Natural killer cell (primary cell): ENCODE measurements around the gene MAST2. TPM values are rescaled to one million over a fixed set of nuclear protein-coding genes. Genes with fewer than 3 reads are reported as not detected.

Experiments
- ATAC-seq, 3 donors: fragments of 150-1000 bp in 2 of 3; fragments of 200-7000 bp in 1 of 3; cut with Tn5 transposase; 1 replicate in 1 of 3; 2 replicates in 2 of 3; pipeline ENCODE4 v1.10.0; 2021; ENCODE audit warnings: mild to moderate bottlenecking in 2 of 3, moderate library complexity in 2 of 3
- DNase-seq, 2 donors: peaks; one replicate each; pipeline versions ENCODE4 v3.0.0 to v3.0.0-alpha.2; 2013 to 2021; ENCODE audit warnings: mixed read lengths in 1 of 2
- H3K27ac ChIP-seq: one replicate; pipeline ENCODE4 v1.5.1; 2013; ENCODE audit warnings: mild to moderate bottlenecking, low read length
- H3K27me3 ChIP-seq: one replicate; pipeline ENCODE4 v1.6.1; 2013; ENCODE audit warnings: low read length; ENCODE audit not compliant: control insufficient read depth, insufficient read depth
- H3K36me3 ChIP-seq: one replicate; pipeline ENCODE4 v1.6.1; 2013; ENCODE audit warnings: low read length; ENCODE audit not compliant: control insufficient read depth, insufficient read depth
- H3K4me1 ChIP-seq: one replicate; pipeline ENCODE4 v1.6.1; 2013; ENCODE audit warnings: low read length; ENCODE audit not compliant: control insufficient read depth, insufficient read depth
- H3K4me3 ChIP-seq: one replicate; pipeline ENCODE4 v1.5.1; 2013; ENCODE audit warnings: low read length
- H3K9me3 ChIP-seq: one replicate; pipeline ENCODE4 v1.6.1; 2013; ENCODE audit warnings: low read length; ENCODE audit not compliant: control insufficient read depth, insufficient read depth
- H3K27ac Mint-ChIP-seq, 2 donors: one replicate each; pipeline ENCODE4 v1.8.0; 2022; ENCODE audit warnings: mild to moderate bottlenecking in 2 of 2, mixed read lengths in 2 of 2, moderate library complexity in 1 of 2
- H3K27me3 Mint-ChIP-seq, 2 donors: one replicate each; pipeline ENCODE4 v1.8.0; 2022; ENCODE audit warnings: low read depth in 2 of 2, mixed read lengths in 2 of 2
- H3K36me3 Mint-ChIP-seq: one replicate; pipeline ENCODE4 v1.8.0; 2022; ENCODE audit warnings: mixed read lengths
- H3K4me1 Mint-ChIP-seq, 2 donors: one replicate each; pipeline ENCODE4 v1.8.0; 2022; ENCODE audit warnings: mixed read lengths in 2 of 2
- H3K4me3 Mint-ChIP-seq: one replicate; pipeline ENCODE4 v1.8.0; 2022; ENCODE audit warnings: mild to moderate bottlenecking, moderate library complexity, mixed read lengths
- H3K9me3 Mint-ChIP-seq, 2 donors: one replicate each; pipeline ENCODE4 v1.8.0; 2022; ENCODE audit warnings: mixed read lengths in 2 of 2
- CTCF ChIP-seq: fragments of 200-600 bp; IDR thresholded peaks from one replicate; pipeline ENCODE4 v1.8.0; 2022; ENCODE audit warnings: antibody characterized with exemption
- WGBS: methylation state at CpG from one replicate; pipeline ENCODE4 v1.1.7; 2013; ENCODE audit warnings: missing lambda C conversion rate; ENCODE audit not compliant: insufficient coverage; 5-methylcytosine and 5-hydroxymethylcytosine counted together
- intact Hi-C: fragments of 100-400 bp; cut with micrococcal nuclease; formaldehyde crosslinking; loops from one replicate; pipeline ENCODE4 v1.14.2; 2022
- total RNA-seq, 4 donors: library from RNA; stranded (reverse); fragments of 120-200 nt in 1 of 4; gene quantifications; one replicate each; pipeline versions ENCODE4 v1.2.3 to v1.2.4, GENCODE V29; 2013 to 2022

MAST2 gene
- total RNA-seq, 3 donors from 2014 or later (not counting 1 experiment from before 2014, with no cell fraction given), result 25.3 to 28.6 (median 27.9) TPM

GRCh38 chr1:45979778-45980176 lies 176.4 kb downstream of the MAST2 start:
- no peaks in the 10 kb centered on the region for H3K36me3 Mint-ChIP-seq
- H3K9me3 Mint-ChIP-seq, result no peaks in the 10 kb centered on the region
- no peak overlapping the region for H3K27ac ChIP-seq
- H3K9me3 ChIP-seq, result no peaks in the 10 kb centered on the region
- no peaks in the 10 kb centered on the region for H3K4me1 Mint-ChIP-seq
- no peaks in the 10 kb centered on the region for H3K36me3 ChIP-seq
- no peak overlapping the region for H3K4me3 ChIP-seq
- WGBS, result 97% methylated on average over 5 of the region's 5 CpGs
- H3K4me3 Mint-ChIP-seq, result no peak overlapping the region
- H3K27ac Mint-ChIP-seq, result no peak overlapping the region
- ATAC-seq (no peak), DNase-seq (no peak)
- intact Hi-C loops, result no loop called here
- no peak for TF ChIP-seq CTCF
- H3K27me3 ChIP-seq, result no peaks in the 10 kb centered on the region
- H3K27me3 Mint-ChIP-seq, result no peaks in the 10 kb centered on the region
- H3K4me1 ChIP-seq, result no peaks in the 10 kb centered on the region

GRCh38 chr1:45982359-45982758 lies 178.9 kb downstream of the MAST2 start:
- Histone ChIP-seq H3K27me3 (no peaks in the 10 kb centered on the region), H3K9me3 (no peaks in the 10 kb centered on the region), H3K4me1 (no peaks in the 10 kb centered on the region), H3K36me3 (no peaks in the 10 kb centered on the region), H3K27ac (no peak overlapping the region), H3K4me3 (no peak overlapping the region)
- ATAC-seq (no peak), DNase-seq (no peak)
- no CpG with 5 or more reads among the region's 2 CpGs for WGBS
- intact Hi-C loops, result no loop called here
- no peaks in the 10 kb centered on the region for H3K9me3 Mint-ChIP-seq
- no peaks in the 10 kb centered on the region for H3K27me3 Mint-ChIP-seq
- no peak for TF ChIP-seq CTCF
- no peaks in the 10 kb centered on the region for H3K4me1 Mint-ChIP-seq
- H3K4me3 Mint-ChIP-seq, result no peak overlapping the region
- H3K36me3 Mint-ChIP-seq, result no peaks in the 10 kb centered on the region
- no peak overlapping the region for H3K27ac Mint-ChIP-seq

GRCh38 chr1:45983967-45984366 lies 180.6 kb downstream of the MAST2 start:
- no peaks in the 10 kb centered on the region for H3K36me3 ChIP-seq
- H3K9me3 ChIP-seq, result no peaks in the 10 kb centered on the region
- no peaks in the 10 kb centered on the region for H3K9me3 Mint-ChIP-seq
- intact Hi-C loops, result no loop called here
- H3K27me3 ChIP-seq, result no peaks in the 10 kb centered on the region
- no peak overlapping the region for H3K4me3 ChIP-seq
- peaks cover 6% of the 10 kb centered on the region in 2 donors for H3K4me1 Mint-ChIP-seq
- H3K27ac ChIP-seq, result no peak overlapping the region
- H3K27me3 Mint-ChIP-seq, result no peaks in the 10 kb centered on the region
- H3K4me1 ChIP-seq, result no peaks in the 10 kb centered on the region
- H3K27ac Mint-ChIP-seq, result no peak overlapping the region
- H3K36me3 Mint-ChIP-seq, result no peaks in the 10 kb centered on the region
- no peak for DNase-seq
- H3K4me3 Mint-ChIP-seq, result no peak overlapping the region
- TF ChIP-seq CTCF, result no peak
- no peak for ATAC-seq

GRCh38 chr1:45987204-45987603 lies 183.8 kb downstream of the MAST2 start:
- ATAC-seq (no peak), DNase-seq (no peak)
- peaks cover 21 to 25% of the 10 kb centered on the region in 2 donors for H3K4me1 Mint-ChIP-seq
- H3K4me3 Mint-ChIP-seq, result no peak overlapping the region
- H3K9me3 Mint-ChIP-seq, result no peaks in the 10 kb centered on the region
- no peak overlapping the region for H3K27ac Mint-ChIP-seq
- Histone ChIP-seq H3K36me3 (no peaks in the 10 kb centered on the region), H3K4me3 (no peak overlapping the region), H3K27ac (no peak overlapping the region), H3K4me1 (no peaks in the 10 kb centered on the region), H3K27me3 (no peaks in the 10 kb centered on the region), H3K9me3 (no peaks in the 10 kb centered on the region)
- H3K27me3 Mint-ChIP-seq, result no peaks in the 10 kb centered on the region
- TF ChIP-seq CTCF, result no peak
- WGBS, result 88% methylated on average over 4 of the region's 4 CpGs
- H3K36me3 Mint-ChIP-seq, result no peaks in the 10 kb centered on the region
- intact Hi-C loops, result no loop called here
